OCI-LY7 (cell line): ENCODE results near the gene GLTP.
"Not testable (repeated sequence)": the region's sequence is repeated elsewhere in the genome, so short reads cannot be mapped to it uniquely, and the experiment has no call there.

Experiments used
- CTCF ChIP-seq: fragments of 200-600 bp; sonication (generic); conservative IDR thresholded peaks from 2 replicates; pipeline ENCODE4 v1.5.1; 2014; ENCODE audit warnings: mild to moderate bottlenecking, antibody characterized with exemption, low read length, moderate library complexity, mixed read lengths
- EZH2phosphoT487 ChIP-seq: fragments of 200-600 bp; sonication (generic); IDR thresholded peaks from 2 replicates; pipeline ENCODE4 v1.6.1; 2018; ENCODE audit warnings: low read depth, borderline replicate concordance, mild to moderate bottlenecking, mixed run types, antibody characterized with exemption, low read length, moderate library complexity, mixed read lengths

- TF ChIP-seq EZH2phosphoT487, CTCF: not testable (repeated sequence)
Measured at GRCh38 chr12:109899345-109899744, 19.0 kb upstream of the GLTP start.
